Ectodermal cell (in vitro differentiated cells): ENCODE measurements around the gene FTO.

Experiments used
- H3K27ac ChIP-seq: 2 replicates; pipeline ENCODE4 v1.7.0; 2013; ENCODE audit warnings: mild to moderate bottlenecking, low read depth, low read length; ENCODE audit not compliant: insufficient read depth, poor library complexity, severe bottlenecking
- H3K27me3 ChIP-seq: 2 replicates; pipeline ENCODE4 v1.7.0; 2013; ENCODE audit warnings: mild to moderate bottlenecking, low read length; ENCODE audit not compliant: insufficient read depth, control insufficient read depth, poor library complexity, severe bottlenecking
- H3K36me3 ChIP-seq: one replicate; pipeline ENCODE4 v1.7.0; 2013; ENCODE audit warnings: low read length; ENCODE audit not compliant: control insufficient read depth, insufficient read depth
- H3K4me1 ChIP-seq: one replicate; pipeline ENCODE4 v1.7.0; 2013; ENCODE audit warnings: low read length; ENCODE audit not compliant: control insufficient read depth, insufficient read depth
- H3K4me3 ChIP-seq: 2 replicates; pipeline ENCODE4 v1.7.0; 2013; ENCODE audit warnings: low read depth, low read length, control low read depth; ENCODE audit not compliant: insufficient read depth
- H3K9me3 ChIP-seq: 2 replicates; pipeline ENCODE4 v1.7.0; 2013; ENCODE audit warnings: mild to moderate bottlenecking, low read length, moderate library complexity; ENCODE audit not compliant: control insufficient read depth
- WGBS, 2 experiments: methylation state at CpG; one replicate each; pipeline ENCODE4 v1.1.7; 2013; ENCODE audit warnings: missing lambda C conversion rate in 2 of 2; 5-methylcytosine and 5-hydroxymethylcytosine counted together

The FTO gene

DNA sequence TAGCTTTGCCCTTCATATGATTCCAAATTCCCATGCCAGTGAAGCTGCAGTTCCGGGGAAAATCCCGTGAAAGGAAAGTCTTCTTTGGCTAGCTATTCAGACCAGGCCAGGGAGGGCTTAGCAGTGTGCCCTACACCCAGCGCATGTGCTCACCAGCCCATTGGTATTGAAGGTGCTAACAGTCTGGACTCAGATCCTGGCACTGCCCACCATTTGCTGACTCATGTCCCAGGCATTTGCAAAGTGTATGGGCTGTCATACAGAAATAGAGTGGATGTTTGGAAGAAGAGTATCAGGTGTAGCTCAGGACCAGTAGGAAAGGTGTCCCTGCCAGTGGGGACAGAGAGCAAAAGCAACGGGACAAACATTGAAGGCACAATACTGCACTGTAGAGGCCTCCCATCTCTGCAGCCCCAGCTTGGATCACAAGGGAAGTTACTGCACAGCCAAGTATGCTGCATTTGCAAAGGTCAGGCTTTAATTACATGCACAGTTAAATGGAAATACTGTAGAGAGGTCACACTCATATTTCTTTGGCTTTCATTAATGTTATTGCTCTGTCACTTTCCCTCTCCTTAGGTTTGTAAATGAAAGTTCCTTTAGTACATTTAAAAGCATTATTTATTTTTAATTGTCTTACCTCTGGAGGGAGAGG is 362.6 kb downstream of the FTO start:
- Histone ChIP-seq H3K4me1 (peaks cover 4% of the 10 kb centered on the region), H3K36me3 (no peaks in the 10 kb centered on the region), H3K9me3 (no peaks in the 10 kb centered on the region), H3K4me3 (no peak overlapping the region), H3K27ac (no peak overlapping the region), H3K27me3 (no peaks in the 10 kb centered on the region)
- 89 to 94% methylated on average over 4 of the region's 4 CpGs for WGBS, 2 experiments

DNA sequence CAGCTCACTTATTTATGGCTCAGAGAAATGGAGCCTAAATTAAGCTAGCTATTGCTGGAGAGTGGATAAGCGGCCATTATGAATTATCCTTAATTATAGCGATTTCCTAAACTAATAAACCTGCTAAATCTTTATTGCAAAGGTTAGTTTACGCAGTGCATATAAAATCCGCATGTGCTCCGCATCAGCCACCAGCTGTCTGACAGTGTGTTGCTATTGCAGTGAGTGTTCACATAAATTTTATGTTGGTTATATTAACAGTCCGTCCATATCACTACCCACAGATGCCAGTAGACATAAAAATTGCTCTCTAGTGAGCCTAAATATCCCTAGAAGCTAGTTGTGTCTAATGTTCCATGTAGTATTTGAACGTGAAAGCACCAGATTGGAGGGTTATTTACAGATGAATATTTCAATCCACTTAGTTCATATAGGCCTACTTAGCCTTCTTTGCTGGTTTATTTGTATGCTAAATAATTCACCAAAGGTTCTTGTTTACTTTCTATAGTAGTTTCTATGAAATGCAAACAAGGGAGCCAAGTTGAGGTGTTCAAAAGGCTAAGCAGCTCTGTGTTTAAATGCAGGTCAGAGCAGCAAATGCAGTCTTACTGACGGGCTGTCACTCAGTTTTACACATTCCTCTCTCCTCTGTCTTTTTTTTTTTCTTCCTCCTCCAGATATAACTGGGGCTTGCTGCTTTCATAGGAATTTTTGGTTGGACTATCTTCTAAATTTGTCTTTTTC is 363.5 kb downstream of the FTO start:
- Histone ChIP-seq H3K27ac (no peak overlapping the region), H3K4me1 (peaks cover under 1% of the 10 kb centered on the region), H3K4me3 (no peak overlapping the region), H3K27me3 (no peaks in the 10 kb centered on the region), H3K9me3 (no peaks in the 10 kb centered on the region), H3K36me3 (no peaks in the 10 kb centered on the region)
- WGBS, 2 experiments = 86 to 88% methylated on average over 6 to 7 of the region's 8 CpGs

GRCh38 chr16:54068212-54068611 is 364.3 kb downstream of the FTO start:
- H3K4me3 ChIP-seq = no peak overlapping the region
- WGBS, 2 experiments = 94 to 98% methylated on average over 2 of the region's 2 CpGs
- H3K4me1 ChIP-seq = no peaks in the 10 kb centered on the region
- H3K9me3 ChIP-seq = no peaks in the 10 kb centered on the region
- no peaks in the 10 kb centered on the region for H3K36me3 ChIP-seq
- no peaks in the 10 kb centered on the region for H3K27me3 ChIP-seq
- no peak overlapping the region for H3K27ac ChIP-seq

DNA sequence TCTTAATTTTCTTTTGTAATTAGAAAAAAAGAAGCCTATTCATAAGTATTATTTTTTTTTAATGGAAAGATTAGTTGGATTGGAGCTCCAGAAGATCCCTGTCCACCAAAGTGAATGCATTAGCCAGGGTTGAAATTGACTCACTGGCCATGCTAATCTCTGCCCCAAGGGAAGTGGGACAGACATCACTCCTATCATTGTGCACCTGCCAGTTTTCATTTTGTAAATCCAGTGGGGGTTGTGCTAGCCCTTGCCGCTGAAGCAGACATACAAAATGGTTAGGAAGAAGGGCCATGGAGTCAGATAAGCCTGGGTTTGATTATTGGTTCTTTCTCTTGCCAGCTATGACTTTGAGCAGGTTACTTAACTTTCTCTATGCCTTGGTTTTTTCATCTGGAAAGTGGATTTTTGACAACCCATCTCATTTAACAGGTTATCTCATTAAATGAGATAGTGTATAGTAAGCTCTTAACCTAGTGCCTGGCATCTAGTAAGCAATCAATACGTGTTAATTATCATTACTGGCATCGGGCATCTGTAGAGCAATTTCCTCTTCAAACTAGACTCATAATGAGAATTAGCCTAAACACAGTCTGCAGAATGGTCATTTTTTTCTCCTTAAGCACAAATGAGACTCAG is 365.8 kb downstream of the FTO start:
- no peaks in the 10 kb centered on the region for H3K4me1 ChIP-seq
- H3K9me3 ChIP-seq = no peaks in the 10 kb centered on the region
- no peak overlapping the region for H3K4me3 ChIP-seq
- H3K36me3 ChIP-seq = no peaks in the 10 kb centered on the region
- H3K27ac ChIP-seq = no peak overlapping the region
- WGBS, 2 experiments = 88 to 93% methylated on average over 3 of the region's 3 CpGs
- H3K27me3 ChIP-seq = no peaks in the 10 kb centered on the region

DNA sequence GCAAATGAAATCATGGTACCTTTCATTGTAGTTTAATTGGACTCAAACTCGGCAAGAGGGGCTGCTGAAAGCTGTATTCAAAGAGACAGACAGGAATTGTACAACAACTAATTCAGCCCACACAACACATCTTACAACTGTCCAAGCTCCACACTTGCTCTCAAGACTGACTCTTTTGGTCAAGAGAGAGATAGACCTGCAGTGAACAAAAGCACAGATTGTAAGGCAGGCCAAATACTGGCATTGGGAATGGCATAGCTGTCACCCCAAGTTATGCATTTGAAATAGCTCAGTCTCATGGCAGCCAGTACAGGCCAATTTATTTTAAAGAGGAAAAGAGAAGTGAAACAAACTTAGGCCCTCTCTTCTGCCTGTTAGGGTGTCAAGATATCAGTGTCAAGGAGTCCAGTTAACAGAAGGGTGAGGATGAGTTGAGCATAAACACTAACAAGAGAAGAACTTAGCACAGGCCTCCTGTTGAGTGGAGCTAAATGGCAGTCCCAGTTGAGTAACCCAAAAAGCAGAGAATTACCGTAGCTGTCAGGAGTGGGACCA is 366.9 kb downstream of the FTO start:
- no peaks in the 10 kb centered on the region for H3K27me3 ChIP-seq
- H3K4me3 ChIP-seq = no peak overlapping the region
- whole genome bisulfite sequencing, 2 experiments = 91 to 95% methylated on average over 2 of the region's 2 CpGs
- H3K9me3 ChIP-seq = no peaks in the 10 kb centered on the region
- H3K4me1 ChIP-seq = no peaks in the 10 kb centered on the region
- H3K27ac ChIP-seq = no peak overlapping the region
- H3K36me3 ChIP-seq = no peaks in the 10 kb centered on the region

DNA sequence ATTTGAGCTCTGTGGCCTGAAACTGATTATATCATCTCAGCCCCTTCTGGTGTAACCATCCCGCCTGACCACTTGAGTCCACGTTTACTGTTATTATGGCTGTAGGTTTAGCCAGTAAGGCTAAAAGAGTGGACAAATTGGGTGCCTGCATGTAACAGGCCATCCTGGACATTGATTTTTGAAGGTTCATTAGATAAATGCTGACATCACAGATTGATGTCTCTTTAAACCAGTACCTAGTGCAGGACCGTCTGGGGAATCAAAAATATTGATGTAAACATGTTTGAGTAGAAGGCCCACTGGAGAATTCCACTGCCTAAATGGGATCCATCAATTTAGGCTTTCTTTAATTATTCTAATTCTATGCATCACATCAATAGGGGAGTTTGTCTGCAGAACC is 367.6 kb downstream of the FTO start:
- H3K4me3 ChIP-seq = no peak overlapping the region
- H3K9me3 ChIP-seq = no peaks in the 10 kb centered on the region
- no peaks in the 10 kb centered on the region for H3K36me3 ChIP-seq
- H3K27me3 ChIP-seq = no peaks in the 10 kb centered on the region
- H3K27ac ChIP-seq = no peak overlapping the region
- no peaks in the 10 kb centered on the region for H3K4me1 ChIP-seq
- 90 to 92% methylated on average over 3 of the region's 3 CpGs for WGBS, 2 experiments

DNA sequence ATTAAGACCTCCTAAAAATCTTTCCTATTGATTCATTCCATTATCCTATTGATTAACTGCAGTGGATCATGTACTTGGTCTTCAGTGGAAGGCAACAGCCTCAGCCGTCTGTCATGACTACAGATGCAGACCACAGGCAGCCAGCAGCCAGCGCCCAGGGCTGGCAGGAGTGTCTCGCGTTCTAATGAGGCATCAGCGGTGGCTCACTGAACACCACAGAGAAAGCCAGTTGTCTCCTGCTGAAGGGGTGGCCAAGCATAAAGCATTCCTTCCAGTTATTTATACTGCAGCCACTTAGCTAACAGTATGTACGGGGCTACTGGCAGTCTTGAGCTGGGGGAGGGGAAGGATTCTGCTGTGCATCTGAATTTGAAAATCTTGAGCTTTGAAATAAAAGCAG is 368.3 kb downstream of the FTO start:
- no peaks in the 10 kb centered on the region for H3K27me3 ChIP-seq
- no peak overlapping the region for H3K4me3 ChIP-seq
- no peaks in the 10 kb centered on the region for H3K36me3 ChIP-seq
- no peaks in the 10 kb centered on the region for H3K9me3 ChIP-seq
- H3K27ac ChIP-seq = no peak overlapping the region
- no peaks in the 10 kb centered on the region for H3K4me1 ChIP-seq
- 81 to 84% methylated on average over 6 of the region's 6 CpGs for WGBS, 2 experiments

- no peak overlapping the region for H3K27ac ChIP-seq
- no peaks in the 10 kb centered on the region for H3K27me3 ChIP-seq
- no peaks in the 10 kb centered on the region for H3K9me3 ChIP-seq
- no peaks in the 10 kb centered on the region for H3K4me1 ChIP-seq
- no peak overlapping the region for H3K4me3 ChIP-seq
- 80 to 93% methylated on average over 3 of the region's 3 CpGs for WGBS, 2 experiments
- no peaks in the 10 kb centered on the region for H3K36me3 ChIP-seq
These were observed 369.4 kb downstream of the FTO start for GRCh38 chr16:54073356-54073755.

DNA sequence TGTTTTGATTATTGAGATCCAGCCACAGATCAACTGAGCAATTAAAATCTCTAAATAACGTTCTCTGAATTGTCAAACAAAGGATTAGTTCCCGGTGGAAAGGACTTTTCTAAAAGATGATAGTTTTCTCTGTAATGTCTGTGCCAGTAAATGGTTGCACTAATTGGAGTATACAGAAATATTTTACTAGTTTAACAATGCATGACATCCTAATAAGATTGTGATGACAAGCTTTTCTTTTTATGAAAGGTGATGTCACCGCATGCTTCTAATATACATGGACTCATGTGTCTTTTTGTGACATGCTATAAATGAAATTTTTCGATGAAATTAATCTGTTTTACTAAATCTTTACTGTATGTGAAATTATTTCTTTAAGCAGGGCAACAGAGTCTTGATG is 371.5 kb downstream of the FTO start:
- Histone ChIP-seq H3K36me3 (no peaks in the 10 kb centered on the region), H3K27ac (no peak overlapping the region), H3K27me3 (no peaks in the 10 kb centered on the region), H3K4me1 (no peaks in the 10 kb centered on the region), H3K4me3 (no peak overlapping the region), H3K9me3 (no peaks in the 10 kb centered on the region)
- 95 to 100% methylated on average over 2 to 4 of the region's 4 CpGs for WGBS, 2 experiments

- Histone ChIP-seq H3K4me3 (no peak overlapping the region), H3K27me3 (no peaks in the 10 kb centered on the region), H3K36me3 (no peaks in the 10 kb centered on the region), H3K4me1 (no peaks in the 10 kb centered on the region), H3K27ac (no peak overlapping the region), H3K9me3 (no peaks in the 10 kb centered on the region)
- 81 to 96% methylated on average over 3 of the region's 3 CpGs for WGBS, 2 experiments
These were observed 372.1 kb downstream of the FTO start for GRCh38 chr16:54076006-54076504.
